T-helper 2 cell treated with Interferon-gamma antibody and Interleukin-4, amounts not matched to agents 5 μg/mL and 100 μg/mL, for 36 hours (primary cell): ENCODE measurements around the gene B3GALT5.

ENCODE experiments used
- DNase-seq: peaks from one replicate; pipeline ENCODE4 v3.0.0; 2021; ENCODE audit warnings: low spot score
- H3K27ac Mint-ChIP-seq: one replicate; pipeline ENCODE4 v1.8.0; 2021; ENCODE audit warnings: mild to moderate bottlenecking, mixed read lengths
- H3K27me3 Mint-ChIP-seq: one replicate; pipeline ENCODE4 v1.8.0; 2021; ENCODE audit warnings: low read depth, mixed read lengths
- H3K36me3 Mint-ChIP-seq: one replicate; pipeline ENCODE4 v1.8.0; 2021; ENCODE audit warnings: low read depth, mixed read lengths
- H3K4me1 Mint-ChIP-seq: one replicate; pipeline ENCODE4 v1.8.0; 2021; ENCODE audit warnings: low read depth, mixed read lengths
- H3K4me3 Mint-ChIP-seq: one replicate; pipeline ENCODE4 v1.8.0; 2022; ENCODE audit warnings: mild to moderate bottlenecking, moderate library complexity, mixed read lengths
- H3K9me3 Mint-ChIP-seq: one replicate; pipeline ENCODE4 v1.8.0; 2021; ENCODE audit warnings: mixed read lengths

Gene B3GALT5

GRCh38 chr21:39661121-39661520, 48.4 kb downstream of the B3GALT5 start:
- DNase-seq: no peak
- H3K4me3 Mint-ChIP-seq: no peak overlapping the region
- H3K36me3 Mint-ChIP-seq: no peaks in the 10 kb centered on the region
- H3K27me3 Mint-ChIP-seq: peaks cover 6% of the 10 kb centered on the region
- no peaks in the 10 kb centered on the region for H3K4me1 Mint-ChIP-seq
- H3K27ac Mint-ChIP-seq: no peak overlapping the region
- no peaks in the 10 kb centered on the region for H3K9me3 Mint-ChIP-seq

- H3K9me3 Mint-ChIP-seq: no peaks in the 10 kb centered on the region
- H3K4me1 Mint-ChIP-seq: no peaks in the 10 kb centered on the region
- H3K27ac Mint-ChIP-seq: no peak overlapping the region
- no peak overlapping the region for H3K4me3 Mint-ChIP-seq
- H3K27me3 Mint-ChIP-seq: peaks cover 6% of the 10 kb centered on the region
- DNase-seq: no peak
- no peaks in the 10 kb centered on the region for H3K36me3 Mint-ChIP-seq
Measured at GRCh38 chr21:39661740-39662139, 49.0 kb downstream of the B3GALT5 start.

GRCh38 chr21:39662411-39662953, 49.7 kb downstream of the B3GALT5 start:
- Mint-ChIP-seq H3K36me3 (no peaks in the 10 kb centered on the region), H3K4me1 (no peaks in the 10 kb centered on the region), H3K9me3 (no peaks in the 10 kb centered on the region), H3K27ac (no peak overlapping the region), H3K4me3 (no peak overlapping the region), H3K27me3 (peaks cover 6% of the 10 kb centered on the region)
- no peak for DNase-seq

- H3K27me3 Mint-ChIP-seq: peaks cover 6% of the 10 kb centered on the region
- H3K4me1 Mint-ChIP-seq: no peaks in the 10 kb centered on the region
- H3K9me3 Mint-ChIP-seq: no peaks in the 10 kb centered on the region
- no peaks in the 10 kb centered on the region for H3K36me3 Mint-ChIP-seq
- H3K4me3 Mint-ChIP-seq: no peak overlapping the region
- DNase-seq: no peak
- no peak overlapping the region for H3K27ac Mint-ChIP-seq
Measured at GRCh38 chr21:39663066-39663465, 50.3 kb downstream of the B3GALT5 start.

GRCh38 chr21:39663742-39664492, 51.2 kb downstream of the B3GALT5 start:
- Mint-ChIP-seq H3K36me3 (no peaks in the 10 kb centered on the region), H3K4me3 (no peak overlapping the region), H3K27me3 (peaks cover 6% of the 10 kb centered on the region), H3K9me3 (no peaks in the 10 kb centered on the region), H3K4me1 (no peaks in the 10 kb centered on the region), H3K27ac (no peak overlapping the region)
- DNase-seq: no peak

GRCh38 chr21:39664586-39664985, 51.8 kb downstream of the B3GALT5 start:
- DNase-seq: no peak
- H3K4me1 Mint-ChIP-seq: no peaks in the 10 kb centered on the region
- H3K27me3 Mint-ChIP-seq: peaks cover 2% of the 10 kb centered on the region
- no peak overlapping the region for H3K4me3 Mint-ChIP-seq
- H3K27ac Mint-ChIP-seq: no peak overlapping the region
- H3K36me3 Mint-ChIP-seq: no peaks in the 10 kb centered on the region
- H3K9me3 Mint-ChIP-seq: no peaks in the 10 kb centered on the region

GRCh38 chr21:39666026-39666425, 53.3 kb downstream of the B3GALT5 start:
- DNase-seq: no peak
- Mint-ChIP-seq H3K9me3 (no peaks in the 10 kb centered on the region), H3K27me3 (no peaks in the 10 kb centered on the region), H3K4me3 (no peak overlapping the region), H3K27ac (no peak overlapping the region), H3K4me1 (no peaks in the 10 kb centered on the region), H3K36me3 (no peaks in the 10 kb centered on the region)

GRCh38 chr21:39666681-39667315, 54.1 kb downstream of the B3GALT5 start:
- no peaks in the 10 kb centered on the region for H3K9me3 Mint-ChIP-seq
- no peak overlapping the region for H3K27ac Mint-ChIP-seq

GRCh38 chr21:39667353-39667891, 54.7 kb downstream of the B3GALT5 start:
- DNase-seq: no peak
- no peak overlapping the region for H3K4me3 Mint-ChIP-seq
- no peaks in the 10 kb centered on the region for H3K9me3 Mint-ChIP-seq
- H3K27me3 Mint-ChIP-seq: no peaks in the 10 kb centered on the region
- H3K27ac Mint-ChIP-seq: no peak overlapping the region
- H3K36me3 Mint-ChIP-seq: no peaks in the 10 kb centered on the region
- no peaks in the 10 kb centered on the region for H3K4me1 Mint-ChIP-seq

More at GRCh38 chr21:39666681-39667315, 54.1 kb downstream of the B3GALT5 start:
- Mint-ChIP-seq H3K4me1 (no peaks in the 10 kb centered on the region), H3K27me3 (no peaks in the 10 kb centered on the region), H3K36me3 (no peaks in the 10 kb centered on the region), H3K4me3 (no peak overlapping the region)
- DNase-seq: no peak

- no peak for DNase-seq
- no peak overlapping the region for H3K27ac Mint-ChIP-seq
- no peaks in the 10 kb centered on the region for H3K27me3 Mint-ChIP-seq
- H3K4me1 Mint-ChIP-seq: no peaks in the 10 kb centered on the region
- H3K9me3 Mint-ChIP-seq: no peaks in the 10 kb centered on the region
- no peaks in the 10 kb centered on the region for H3K36me3 Mint-ChIP-seq
- H3K4me3 Mint-ChIP-seq: no peak overlapping the region
Measured at GRCh38 chr21:39668369-39668768, 55.6 kb downstream of the B3GALT5 start.

- H3K4me3 Mint-ChIP-seq: no peak overlapping the region
- no peak overlapping the region for H3K27ac Mint-ChIP-seq
- no peak for DNase-seq
- no peaks in the 10 kb centered on the region for H3K36me3 Mint-ChIP-seq
- no peaks in the 10 kb centered on the region for H3K9me3 Mint-ChIP-seq
- no peaks in the 10 kb centered on the region for H3K4me1 Mint-ChIP-seq
- no peaks in the 10 kb centered on the region for H3K27me3 Mint-ChIP-seq
Measured at GRCh38 chr21:39669485-39669884, 56.7 kb downstream of the B3GALT5 start.

GRCh38 chr21:39669976-39670661, 57.4 kb downstream of the B3GALT5 start:
- DNase-seq: no peak
- Mint-ChIP-seq H3K27ac (no peak overlapping the region), H3K4me3 (no peak overlapping the region), H3K4me1 (no peaks in the 10 kb centered on the region), H3K27me3 (no peaks in the 10 kb centered on the region), H3K9me3 (no peaks in the 10 kb centered on the region), H3K36me3 (no peaks in the 10 kb centered on the region)

GRCh38 chr21:39670701-39671100, 58.0 kb downstream of the B3GALT5 start:
- H3K4me3 Mint-ChIP-seq: no peak overlapping the region
- H3K9me3 Mint-ChIP-seq: no peaks in the 10 kb centered on the region
- no peaks in the 10 kb centered on the region for H3K4me1 Mint-ChIP-seq
- DNase-seq: no peak
- H3K36me3 Mint-ChIP-seq: no peaks in the 10 kb centered on the region
- H3K27me3 Mint-ChIP-seq: no peaks in the 10 kb centered on the region
- H3K27ac Mint-ChIP-seq: no peak overlapping the region

GRCh38 chr21:39671986-39672385, 59.2 kb downstream of the B3GALT5 start:
- no peak for DNase-seq
- Mint-ChIP-seq H3K4me1 (no peaks in the 10 kb centered on the region), H3K27me3 (no peaks in the 10 kb centered on the region), H3K4me3 (no peak overlapping the region), H3K36me3 (no peaks in the 10 kb centered on the region), H3K27ac (no peak overlapping the region), H3K9me3 (no peaks in the 10 kb centered on the region)
